HCT116 (cell line): ENCODE results near the gene SLC44A3. TPM values are rescaled to one million over a fixed set of nuclear protein-coding genes. Genes with fewer than 3 reads are reported as not detected.

Experiments used
- ATAC-seq: fragments of 200-7000 bp; cut with Tn5 transposase; 2 replicates; pipeline ENCODE4 v1.9.1; 2020; ENCODE audit warnings: mild to moderate bottlenecking, moderate library complexity
- BruUV-seq: library from RNA; stranded (reverse); fragments of 400-500 nt; replicated peaks from 2 replicates; lab custom pipeline; 2021; lab: Mats Ljungman, UMichigan
- CTCF ChIA-PET: fragments of 300-600 bp; sonication (Branson Sonifier 250); formaldehyde crosslinking; loops from one replicate; lab custom pipeline; 2021; ENCODE audit warnings: antibody characterized with exemption; lab: Charles Lee
- POLR2A ChIA-PET: fragments of 300-600, 350-600 bp; sonication (Branson Sonifier 250); formaldehyde crosslinking; loops from one replicate; lab custom pipeline; 2021; ENCODE audit warnings: antibody characterized with exemption; lab: Charles Lee
- RAD21 ChIA-PET, 2 experiments: fragments of 300-600 bp; sonication (Branson Sonifier 250); formaldehyde crosslinking; loops; one replicate each; lab custom pipeline; 2023; ENCODE audit warnings: low total read pairs in 2 of 2; ENCODE audit not compliant: uncharacterized antibody in 2 of 2, unreplicated experiment in 2 of 2, low non-redundant PET in 1 of 2; lab: Charles Lee
- DNase-seq: peaks from one replicate; pipeline ENCODE4 v3.0.0-alpha.2; 2010; ENCODE audit warnings: low read depth, low spot score
- H2AFZ ChIP-seq: fragments of 200-600 bp; shearing (Covaris generic), sonication (generic); 2 replicates; pipeline ENCODE4 v1.6.1; 2017; ENCODE audit warnings: low read depth, mixed run types, mixed read lengths, antibody characterized with exemption, low read length; ENCODE audit not compliant: poor library complexity, severe bottlenecking
- H3K27ac ChIP-seq: 2 replicates; pipeline ENCODE4 v1.5.1; 2012; ENCODE audit warnings: low read depth, low read length
- H3K27me3 ChIP-seq: fragments of 200-600 bp; sonication (generic); 2 replicates; pipeline ENCODE4 v1.6.1; 2016; ENCODE audit warnings: mixed run types, low read length, mixed read lengths; ENCODE audit not compliant: insufficient read depth
- H3K36me3 ChIP-seq, 2 experiments: fragments of 200-500 bp in 1 of 2; fragments of 200-600 bp in 1 of 2; sonication (Bioruptor generic) in 1 of 2; sonication (generic) in 1 of 2; 2 replicates each; pipeline versions ENCODE4 v1.5.1 to v1.6.1; 2014 to 2016; ENCODE audit warnings: low read length in 2 of 2, inconsistent platforms in 1 of 2, mixed read lengths in 1 of 2, mixed run types in 1 of 2; ENCODE audit not compliant: insufficient read depth in 2 of 2, control insufficient read depth in 1 of 2
- H3K4me1 ChIP-seq, 2 experiments: fragments of 200-600 bp in 1 of 2; sonication (generic) in 1 of 2; 2 replicates each; pipeline versions ENCODE4 v1.5.1 to v1.6.1; 2012 to 2017; ENCODE audit warnings: low read length in 2 of 2, inconsistent platforms in 1 of 2, mild to moderate bottlenecking in 1 of 2, mixed read lengths in 1 of 2, mixed run types in 1 of 2, moderate library complexity in 1 of 2; ENCODE audit not compliant: insufficient read depth in 2 of 2, control insufficient read depth in 1 of 2
- H3K4me2 ChIP-seq: fragments of 200-600 bp; sonication (generic); 2 replicates; pipeline ENCODE4 v1.6.1; 2017; ENCODE audit warnings: mixed run types, low read length, mixed read lengths
- H3K4me3 ChIP-seq, 2 experiments: fragments of 200-600 bp in 1 of 2; sonication (generic) in 1 of 2; replicated peaks in 1 of 2; 2 replicates each; pipeline ENCODE4 v1.5.1; 2011 to 2016; ENCODE audit warnings: low read length in 2 of 2, control low read depth in 1 of 2, low read depth in 1 of 2, mild to moderate bottlenecking in 1 of 2, mixed read lengths in 1 of 2, mixed run types in 1 of 2
- H3K79me2 ChIP-seq: fragments of 200-600 bp; sonication (generic); 2 replicates; pipeline ENCODE4 v1.6.1; 2017; ENCODE audit warnings: mild to moderate bottlenecking, mixed run types, low read length, moderate library complexity, mixed read lengths; ENCODE audit not compliant: insufficient read depth
- H3K9ac ChIP-seq: fragments of 200-600 bp; sonication (generic); 2 replicates; pipeline ENCODE4 v1.6.1; 2016; ENCODE audit warnings: low read length, mixed read lengths
- H3K9me2 ChIP-seq: fragments of 200-600 bp; sonication (generic), shearing (Covaris generic); 2 replicates; pipeline ENCODE4 v1.6.1; 2017; ENCODE audit warnings: mixed run types, mild to moderate bottlenecking, moderate library complexity; ENCODE audit not compliant: insufficient read depth
- H3K9me3 ChIP-seq, 2 experiments: fragments of 200-500 bp in 1 of 2; fragments of 200-600 bp in 1 of 2; sonication (Bioruptor generic) in 1 of 2; sonication (generic) in 1 of 2; 2 replicates each; pipeline ENCODE4 v1.6.1; 2014 to 2017; ENCODE audit warnings: low read length in 2 of 2, mixed read lengths in 2 of 2, inconsistent platforms in 1 of 2, low read depth in 1 of 2, mild to moderate bottlenecking in 1 of 2, mixed run types in 1 of 2, moderate library complexity in 1 of 2; ENCODE audit not compliant: control insufficient read depth in 1 of 2, insufficient read depth in 1 of 2
- H4K20me1 ChIP-seq: fragments of 200-600 bp; sonication (generic), shearing (Covaris generic); 2 replicates; pipeline ENCODE4 v1.6.1; 2017; ENCODE audit warnings: mixed run types, mild to moderate bottlenecking, moderate library complexity; ENCODE audit not compliant: insufficient read depth
- ATF3 ChIP-seq: IDR thresholded peaks from 2 replicates; pipeline ENCODE4 v1.6.1; 2012
- CBX3 ChIP-seq: IDR thresholded peaks from 2 replicates; pipeline ENCODE4 v1.6.1; 2012; ENCODE audit warnings: low read depth
- MAX ChIP-seq: IDR thresholded peaks from 2 replicates; pipeline ENCODE4 v1.6.1; 2012
- POLR2A ChIP-seq: IDR thresholded peaks from 2 replicates; pipeline ENCODE4 v1.7.0; 2011; ENCODE audit warnings: borderline replicate concordance; ENCODE audit not compliant: insufficient read depth, insufficient read length; ENCODE audit errors: extremely low read depth
- POLR2AphosphoS5 ChIP-seq: IDR thresholded peaks from 2 replicates; pipeline ENCODE4 v1.6.1; 2011; ENCODE audit warnings: mild to moderate bottlenecking, low read depth, low read length, moderate library complexity
- TCF7L2 ChIP-seq: IDR thresholded peaks from 2 replicates; pipeline ENCODE4 v1.7.0; 2011; ENCODE audit warnings: borderline replicate concordance, inconsistent platforms; ENCODE audit not compliant: insufficient read depth, insufficient read length; ENCODE audit errors: extremely low read depth
- intact Hi-C: fragments of 100-400 bp; cut with micrococcal nuclease; formaldehyde crosslinking; loops from 2 replicates; pipeline ENCODE4 v1.10.0; 2022
- total RNA-seq: library from RNA; stranded (reverse); gene quantifications from one replicate; pipeline ENCODE4 v1.2.1, GENCODE V29; 2021; ENCODE audit not compliant: unreplicated experiment

Gene SLC44A3
- total RNA-seq, 1 experiment from 2014 or later, result 9.6 TPM

GRCh38 chr1:94874423-94874822, 54.3 kb downstream of the SLC44A3 start:
- Histone ChIP-seq H3K36me3 (no peaks in the 10 kb centered on the region), H2AFZ (no peak overlapping the region), H3K4me1 (peaks cover 0 to 16% of the 10 kb centered on the region in 2 experiments; a peak in 1 of 4 replicates), H3K79me2 (no peaks in the 10 kb centered on the region), H3K9me3 (no peaks in the 10 kb centered on the region), H4K20me1 (no peaks in the 10 kb centered on the region), H3K9ac (no peak overlapping the region), H3K27me3 (no peaks in the 10 kb centered on the region), H3K9me2 (no peaks in the 10 kb centered on the region), H3K27ac (no peak overlapping the region), H3K4me2 (no peak overlapping the region), H3K4me3 (no peak overlapping the region)
- RAD21 ChIA-PET, result no interaction called here
- TF ChIP-seq TCF7L2, result no peak
- no peak for ATAC-seq
- CTCF ChIA-PET, result interaction anchor here (2.2 kb wide), 1 partner anchor 20 kb away, joined by 7 read pairs; no protein-coding TSS in a partner anchor
- BruUV-seq, result no TSS peak
- POLR2A ChIA-PET, result no interaction called here
- no peak for DNase-seq
- intact Hi-C loops, result no loop called here

- DNase-seq, result no peak
- Histone ChIP-seq H3K9me2 (no peaks in the 10 kb centered on the region), H3K9me3 (no peaks in the 10 kb centered on the region), H3K4me1 (peaks cover 0 to 14% of the 10 kb centered on the region in 2 experiments; a peak in 1 of 4 replicates), H3K4me3 (no peak overlapping the region), H3K4me2 (no peak overlapping the region), H3K36me3 (no peaks in the 10 kb centered on the region), H4K20me1 (no peaks in the 10 kb centered on the region), H3K27me3 (no peaks in the 10 kb centered on the region), H3K27ac (no peak overlapping the region), H3K9ac (no peak overlapping the region), H3K79me2 (no peaks in the 10 kb centered on the region), H2AFZ (no peak overlapping the region)
- intact Hi-C loops, result no loop called here
- ChIA-PET RAD21 (no interaction called here), CTCF (no interaction called here), POLR2A (no interaction called here)
- no peak for TF ChIP-seq CBX3
- no peak for TF ChIP-seq POLR2AphosphoS5
- no peak for TF ChIP-seq MAX
- no peak for TF ChIP-seq POLR2A
- no peak for TF ChIP-seq ATF3
- no TSS peak for BruUV-seq
- ATAC-seq, result no peak
These were observed 55.6 kb downstream of the SLC44A3 start for GRCh38 chr1:94875794-94876193.
